ENCODE results near the gene CD47. TPM values are rescaled to one million over a fixed set of nuclear protein-coding genes. Genes with fewer than 3 reads are reported as not detected.

CD47 gene
- total RNA-seq, 1 donor from 2014 or later = 184 TPM

DNA sequence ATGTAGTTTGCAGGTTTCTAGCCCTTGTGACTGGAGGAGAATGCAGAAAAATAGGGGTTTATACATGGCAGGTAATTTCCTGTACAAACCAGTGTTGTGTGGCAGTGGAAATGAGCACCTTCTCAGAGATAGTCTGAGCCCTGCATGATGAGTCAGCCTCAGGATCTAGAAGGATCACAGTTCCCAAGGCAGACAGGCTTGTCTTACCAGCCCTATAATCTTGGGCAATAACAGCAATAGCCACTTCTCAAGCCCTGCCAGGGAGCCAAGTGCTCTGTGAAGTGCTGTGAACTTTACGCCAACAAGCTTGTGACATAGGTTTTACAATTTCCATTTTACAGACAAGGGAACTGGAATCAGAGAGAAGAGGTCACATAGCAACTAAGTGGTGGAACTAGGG lies 89.4 kb downstream of the CD47 start:
- intact Hi-C loops (cut with micrococcal nuclease) = no loop called here
- TF ChIP-seq, protein P1, sequence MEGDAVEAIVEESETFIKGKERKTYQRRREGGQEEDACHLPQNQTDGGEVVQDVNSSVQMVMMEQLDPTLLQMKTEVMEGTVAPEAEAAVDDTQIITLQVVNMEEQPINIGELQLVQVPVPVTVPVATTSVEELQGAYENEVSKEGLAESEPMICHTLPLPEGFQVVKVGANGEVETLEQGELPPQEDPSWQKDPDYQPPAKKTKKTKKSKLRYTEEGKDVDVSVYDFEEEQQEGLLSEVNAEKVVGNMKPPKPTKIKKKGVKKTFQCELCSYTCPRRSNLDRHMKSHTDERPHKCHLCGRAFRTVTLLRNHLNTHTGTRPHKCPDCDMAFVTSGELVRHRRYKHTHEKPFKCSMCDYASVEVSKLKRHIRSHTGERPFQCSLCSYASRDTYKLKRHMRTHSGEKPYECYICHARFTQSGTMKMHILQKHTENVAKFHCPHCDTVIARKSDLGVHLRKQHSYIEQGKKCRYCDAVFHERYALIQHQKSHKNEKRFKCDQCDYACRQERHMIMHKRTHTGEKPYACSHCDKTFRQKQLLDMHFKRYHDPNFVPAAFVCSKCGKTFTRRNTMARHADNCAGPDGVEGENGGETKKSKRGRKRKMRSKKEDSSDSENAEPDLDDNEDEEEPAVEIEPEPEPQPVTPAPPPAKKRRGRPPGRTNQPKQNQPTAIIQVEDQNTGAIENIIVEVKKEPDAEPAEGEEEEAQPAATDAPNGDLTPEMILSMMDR (IDR thresholded peaks at IDR 0.05) = no peak
- Mint-ChIP-seq H3K4me3 (no peak overlapping the region), H3K9me3 (peaks cover 2% of the 10 kb centered on the region), H3K36me3 (ENCODE audit: low read depth) (no peaks in the 10 kb centered on the region), H3K4me1 (peaks cover 20% of the 10 kb centered on the region), H3K27me3 (peaks cover 3% of the 10 kb centered on the region), H3K27ac (no peak overlapping the region)
- ChIA-PET POLR2A (no interaction called here), CTCF (no interaction called here)
- ATAC-seq (ENCODE audit: low read depth) (no peak), DNase-seq (no peak)

DNA sequence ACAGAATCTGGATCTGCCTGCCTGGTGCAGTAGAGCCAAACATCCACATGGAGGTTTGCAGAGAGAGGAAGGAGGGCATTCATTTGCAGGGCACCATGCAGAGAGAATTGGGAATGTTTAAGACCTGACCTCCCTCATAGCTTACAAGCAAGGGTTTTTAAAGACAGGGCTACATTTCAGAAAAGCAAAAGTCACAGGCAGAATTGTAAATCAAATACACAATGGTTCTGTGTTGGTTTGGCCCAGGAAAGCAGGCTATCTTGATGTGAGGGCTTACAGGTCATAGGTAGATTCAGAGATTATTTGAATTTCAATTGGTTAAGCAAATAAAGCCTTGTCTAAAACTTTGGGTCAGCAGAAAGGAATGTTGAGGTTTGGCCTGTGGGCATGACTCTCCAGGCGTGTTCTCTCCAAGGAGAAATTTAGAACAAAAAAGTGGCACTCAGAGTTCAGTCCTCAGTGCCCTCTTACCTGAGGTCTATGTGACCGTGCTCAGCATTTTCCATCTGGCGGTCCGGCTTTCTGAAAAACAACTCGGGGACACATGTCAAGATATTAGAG lies 91.5 kb downstream of the CD47 start:
- TF ChIP-seq, protein P1 (IDR thresholded peaks at IDR 0.05) = no peak
- H3K27me3 Mint-ChIP-seq = peaks cover 2% of the 10 kb centered on the region
- POLR2A ChIA-PET = no interaction called here
- peaks cover 2% of the 10 kb centered on the region for H3K9me3 Mint-ChIP-seq
- intact Hi-C loops (cut with micrococcal nuclease) = no loop called here
- peaks cover 4% of the 10 kb centered on the region for H3K4me1 Mint-ChIP-seq
- no peak overlapping the region for H3K27ac Mint-ChIP-seq
- ATAC-seq (ENCODE audit: low read depth) (no peak), DNase-seq (no peak)
- H3K4me3 Mint-ChIP-seq = no peak overlapping the region
- H3K36me3 Mint-ChIP-seq (ENCODE audit: low read depth) = no peaks in the 10 kb centered on the region
- CTCF ChIA-PET = no interaction called here

DNA sequence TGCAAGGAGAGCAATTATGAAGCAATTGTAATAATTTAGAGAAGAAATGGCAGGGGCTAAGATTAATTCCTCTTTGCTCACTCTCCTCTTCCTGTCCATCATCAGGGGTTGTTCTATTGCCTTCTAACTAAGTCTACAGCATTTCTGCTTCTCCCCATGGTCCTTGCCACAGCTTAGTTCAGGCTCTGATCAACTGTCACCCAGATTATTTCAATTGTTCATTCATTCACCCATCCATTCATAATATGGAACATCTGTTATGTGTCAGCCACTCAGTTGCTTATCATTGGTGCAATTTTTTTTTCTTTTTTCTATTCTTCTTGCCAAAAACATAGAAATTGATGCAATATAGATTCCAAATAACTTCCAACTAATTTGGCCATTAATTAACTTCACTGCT lies 93.2 kb downstream of the CD47 start:
- Mint-ChIP-seq H3K36me3 (ENCODE audit: low read depth) (no peaks in the 10 kb centered on the region), H3K4me3 (no peak overlapping the region), H3K9me3 (peaks cover 2% of the 10 kb centered on the region), H3K4me1 (peaks cover 9% of the 10 kb centered on the region), H3K27ac (no peak overlapping the region), H3K27me3 (peaks cover 2% of the 10 kb centered on the region)
- no peak for DNase-seq
- TF ChIP-seq, protein P1 (IDR thresholded peaks at IDR 0.05) = no peak
- ChIA-PET CTCF (no interaction called here), POLR2A (no interaction called here)
- intact Hi-C loops (cut with micrococcal nuclease) = loop anchor here (2.0 kb wide), 1 partner anchor 21 kb away; no protein-coding TSS in a partner anchor
- ATAC-seq (ENCODE audit: low read depth) = no peak

DNA sequence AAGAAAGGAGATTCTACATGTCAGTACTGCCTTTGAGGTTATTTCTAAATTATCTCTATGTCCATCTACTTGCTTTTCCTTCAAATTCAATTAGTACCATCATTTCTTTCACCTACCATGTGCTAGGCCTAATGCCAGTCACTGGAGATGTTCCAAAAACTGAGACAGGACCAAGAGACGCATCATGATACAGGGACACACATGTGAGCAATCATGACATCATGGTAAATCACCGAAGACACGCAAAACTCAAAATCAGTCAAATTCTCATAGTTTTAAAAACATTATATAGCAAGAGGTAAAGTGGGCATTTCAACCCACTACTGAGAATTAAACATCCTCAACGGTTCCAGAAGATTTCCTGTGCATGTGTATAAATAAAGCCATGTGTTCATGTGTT lies 95.0 kb downstream of the CD47 start:
- Mint-ChIP-seq H3K9me3 (peaks cover 2% of the 10 kb centered on the region), H3K27ac (no peak overlapping the region), H3K4me1 (peaks cover 9% of the 10 kb centered on the region), H3K27me3 (no peaks in the 10 kb centered on the region), H3K4me3 (no peak overlapping the region), H3K36me3 (ENCODE audit: low read depth) (no peaks in the 10 kb centered on the region)
- intact Hi-C loops (cut with micrococcal nuclease) = loop anchor here (2.0 kb wide), 1 partner anchor 23 kb away; no protein-coding TSS in a partner anchor
- CTCF ChIA-PET = interaction anchor here (0.6 kb wide), 1 partner anchor 329 kb away, joined by 3 read pairs; no protein-coding TSS in a partner anchor
- POLR2A ChIA-PET = no interaction called here
- DNase-seq (no peak), ATAC-seq (ENCODE audit: low read depth) (no peak)
- TF ChIP-seq, protein P1 (IDR thresholded peaks at IDR 0.05) = no peak

DNA sequence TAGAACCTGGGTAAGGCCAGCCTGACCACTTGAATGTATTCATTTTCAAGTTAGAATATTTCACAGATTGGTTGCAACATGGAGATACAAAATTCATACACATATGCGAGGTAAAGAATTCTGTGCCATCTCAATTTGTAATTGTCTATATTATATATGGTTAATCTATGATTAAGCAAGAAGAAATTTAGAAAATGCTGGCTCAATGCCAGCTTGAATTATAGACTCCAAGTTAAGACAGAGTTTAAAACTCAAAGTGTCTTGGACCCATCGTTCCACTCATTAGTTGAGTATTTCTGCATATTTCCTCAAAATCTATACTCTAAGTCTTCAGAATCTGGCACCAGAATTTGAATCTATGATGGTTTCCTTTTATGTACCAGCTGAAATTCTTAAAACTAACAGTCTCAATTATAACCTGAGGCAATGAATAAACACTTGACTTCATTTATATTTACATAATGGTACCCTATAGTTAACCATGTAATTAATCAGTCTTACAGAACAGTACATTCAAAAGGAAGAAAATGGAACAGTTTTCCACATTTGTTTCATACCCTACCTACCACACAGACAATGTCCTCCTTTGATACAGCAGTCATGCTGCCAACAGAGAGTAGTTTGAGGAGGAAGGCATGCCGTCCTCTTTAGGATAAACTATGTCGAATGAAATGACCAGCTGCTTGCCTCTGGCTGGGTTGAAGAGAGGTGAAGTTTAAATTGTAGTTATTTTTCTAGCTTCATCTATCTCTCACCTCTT lies 95.7 kb downstream of the CD47 start:
- ChIA-PET CTCF (no interaction called here), POLR2A (no interaction called here)
- Mint-ChIP-seq H3K27me3 (no peaks in the 10 kb centered on the region), H3K9me3 (no peaks in the 10 kb centered on the region), H3K4me1 (peaks cover 9% of the 10 kb centered on the region), H3K27ac (no peak overlapping the region), H3K36me3 (ENCODE audit: low read depth) (no peaks in the 10 kb centered on the region), H3K4me3 (no peak overlapping the region)
- intact Hi-C loops (cut with micrococcal nuclease) = no loop called here
- DNase-seq (no peak), ATAC-seq (ENCODE audit: low read depth) (no peak)
- TF ChIP-seq, protein P1 (IDR thresholded peaks at IDR 0.05) = no peak
